BLaER1 (cell line): ENCODE results near the gene CTBP1.
"Not testable (repeated sequence)": the region's sequence is repeated elsewhere in the genome, so short reads cannot be mapped to it uniquely, and the experiment has no call there.

Source experiments
- H3K27ac ChIP-seq: shearing (Covaris generic); formaldehyde crosslinking; 2 replicates; pipeline ENCODE4 v1.8.1; 2022
- H3K27me3 ChIP-seq: shearing (Covaris generic); formaldehyde crosslinking; 2 replicates; pipeline ENCODE4 v1.8.1; 2022
- H3K36me3 ChIP-seq: shearing (Covaris generic); formaldehyde crosslinking; 2 replicates; pipeline ENCODE4 v1.8.1; 2022
- H3K4me1 ChIP-seq: shearing (Covaris generic); formaldehyde crosslinking; 2 replicates; pipeline ENCODE4 v1.8.1; 2022
- H3K4me2 ChIP-seq: shearing (Covaris generic); formaldehyde crosslinking; 2 replicates; pipeline ENCODE4 v1.8.1; 2022
- H3K4me3 ChIP-seq: shearing (Covaris generic); formaldehyde crosslinking; 2 replicates; pipeline ENCODE4 v1.8.1; 2022
- H3K9ac ChIP-seq: shearing (Covaris generic); formaldehyde crosslinking; 2 replicates; pipeline ENCODE4 v1.8.1; 2022
- H3K9me3 ChIP-seq: shearing (Covaris generic); formaldehyde crosslinking; 2 replicates; pipeline ENCODE4 v1.8.1; 2022
- H4K20me1 ChIP-seq: shearing (Covaris generic); formaldehyde crosslinking; 2 replicates; pipeline ENCODE4 v1.8.1; 2022
- Cebpa-rat ChIP-seq: shearing (Covaris generic); IDR thresholded peaks from 2 replicates; pipeline ENCODE4 v1.8.1; 2022

Gene CTBP1

GRCh38 chr4:1239950-1240307, 9.0 kb downstream of the CTBP1 start:
- Histone ChIP-seq H3K9me3 (no peaks in the 10 kb centered on the region), H3K36me3 (peaks cover 89% of the 10 kb centered on the region), H3K4me2 (no peak overlapping the region), H4K20me1 (peaks cover 100% of the 10 kb centered on the region), H3K27me3 (no peaks in the 10 kb centered on the region), H3K9ac (no peak overlapping the region), H3K4me3 (no peak overlapping the region), H3K27ac (no peak overlapping the region), H3K4me1 (peaks cover 28% of the 10 kb centered on the region)
- no peak for TF ChIP-seq Cebpa-rat

GRCh38 chr4:1239141-1239949, 9.6 kb downstream of the CTBP1 start:
- Histone ChIP-seq H3K36me3 (peaks cover 93% of the 10 kb centered on the region), H3K27me3 (no peaks in the 10 kb centered on the region), H4K20me1 (peaks cover 100% of the 10 kb centered on the region), H3K9me3 (no peaks in the 10 kb centered on the region), H3K4me1 (peaks cover 22% of the 10 kb centered on the region), H3K4me3 (no peak overlapping the region), H3K27ac (no peak overlapping the region), H3K9ac (no peak overlapping the region), H3K4me2 (no peak overlapping the region)
- TF ChIP-seq Cebpa-rat = no peak

- H4K20me1 ChIP-seq = peaks cover 100% of the 10 kb centered on the region
- H3K9ac ChIP-seq = no peak overlapping the region
- H3K4me3 ChIP-seq = no peak overlapping the region
- H3K36me3 ChIP-seq = peaks cover 99% of the 10 kb centered on the region
- no peak overlapping the region for H3K4me2 ChIP-seq
- H3K9me3 ChIP-seq = no peaks in the 10 kb centered on the region
- no peak overlapping the region for H3K27ac ChIP-seq
- H3K4me1 ChIP-seq = peaks cover 15% of the 10 kb centered on the region
- no peak for TF ChIP-seq Cebpa-rat
- H3K27me3 ChIP-seq = no peaks in the 10 kb centered on the region
Measured at GRCh38 chr4:1238676-1239000, 10.3 kb downstream of the CTBP1 start.

GRCh38 chr4:1237981-1238675, 10.8 kb downstream of the CTBP1 start:
- Histone ChIP-seq H3K4me2 (no peak overlapping the region), H3K4me1 (peaks cover 10% of the 10 kb centered on the region), H3K27ac (no peak overlapping the region), H4K20me1 (peaks cover 100% of the 10 kb centered on the region), H3K9ac (no peak overlapping the region), H3K36me3 (peaks cover 99% of the 10 kb centered on the region), H3K27me3 (no peaks in the 10 kb centered on the region), H3K4me3 (no peak overlapping the region), H3K9me3 (no peaks in the 10 kb centered on the region)
- TF ChIP-seq Cebpa-rat = no peak

- not testable (repeated sequence) for H3K27me3 ChIP-seq, H3K27ac ChIP-seq, H3K4me1 ChIP-seq, H3K9me3 ChIP-seq, H3K9ac ChIP-seq, H3K4me2 ChIP-seq, H3K4me3 ChIP-seq
- H4K20me1 ChIP-seq = peaks cover 100% of the 10 kb centered on the region
- peaks cover 99% of the 10 kb centered on the region for H3K36me3 ChIP-seq
Measured at GRCh38 chr4:1237261-1237660, 11.7 kb downstream of the CTBP1 start.

DNA sequence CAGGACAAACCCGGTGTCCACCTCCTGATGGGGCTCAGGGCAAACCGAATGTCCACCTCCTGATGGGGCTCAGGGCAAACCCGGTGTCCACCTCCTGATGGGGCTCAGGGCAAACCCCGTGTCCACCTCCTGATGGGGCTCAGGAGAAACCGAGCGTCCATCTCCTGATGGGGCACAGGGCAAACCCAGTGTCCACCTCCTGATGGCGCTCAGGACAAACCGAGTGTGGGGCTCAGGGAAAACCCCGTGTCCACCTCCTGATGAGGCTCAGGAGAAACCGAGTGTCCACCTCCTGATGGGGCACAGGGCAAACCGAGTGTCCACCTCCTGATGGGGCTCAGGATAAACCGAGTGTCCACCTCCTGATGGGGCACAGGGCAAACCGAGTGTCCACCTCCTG, 12.1 kb downstream of the CTBP1 start:
- not testable (repeated sequence) for H3K27ac ChIP-seq, H3K4me1 ChIP-seq, H3K4me2 ChIP-seq, H3K4me3 ChIP-seq, H3K9me3 ChIP-seq, H3K9ac ChIP-seq, H3K27me3 ChIP-seq
- Histone ChIP-seq H3K36me3 (peaks cover 99% of the 10 kb centered on the region), H4K20me1 (peaks cover 100% of the 10 kb centered on the region)

- peaks cover 100% of the 10 kb centered on the region for H4K20me1 ChIP-seq
- H3K27ac ChIP-seq = no peak overlapping the region
- H3K36me3 ChIP-seq = peaks cover 99% of the 10 kb centered on the region
- no peak overlapping the region for H3K4me2 ChIP-seq
- H3K4me1 ChIP-seq = no peaks in the 10 kb centered on the region
- H3K9me3 ChIP-seq = no peaks in the 10 kb centered on the region
- TF ChIP-seq Cebpa-rat = no peak
- H3K4me3 ChIP-seq = no peak overlapping the region
- no peak overlapping the region for H3K9ac ChIP-seq
- no peaks in the 10 kb centered on the region for H3K27me3 ChIP-seq
Measured at GRCh38 chr4:1236103-1236641, 12.8 kb downstream of the CTBP1 start.

GRCh38 chr4:1235381-1236102, 13.4 kb downstream of the CTBP1 start:
- Histone ChIP-seq H3K4me1 (no peaks in the 10 kb centered on the region), H3K4me2 (no peak overlapping the region), H3K27me3 (no peaks in the 10 kb centered on the region), H3K36me3 (peaks cover 99% of the 10 kb centered on the region), H3K27ac (no peak overlapping the region), H4K20me1 (peaks cover 100% of the 10 kb centered on the region), H3K9me3 (no peaks in the 10 kb centered on the region), H3K4me3 (no peak overlapping the region), H3K9ac (no peak overlapping the region)
- no peak for TF ChIP-seq Cebpa-rat

- Histone ChIP-seq H3K27me3 (no peaks in the 10 kb centered on the region), H3K4me2 (no peak overlapping the region), H3K4me1 (no peaks in the 10 kb centered on the region), H4K20me1 (peaks cover 100% of the 10 kb centered on the region), H3K36me3 (peaks cover 100% of the 10 kb centered on the region), H3K9me3 (no peaks in the 10 kb centered on the region), H3K9ac (no peak overlapping the region), H3K27ac (no peak overlapping the region), H3K4me3 (no peak overlapping the region)
- no peak for TF ChIP-seq Cebpa-rat
Measured at GRCh38 chr4:1234811-1235292, 14.1 kb downstream of the CTBP1 start.

DNA sequence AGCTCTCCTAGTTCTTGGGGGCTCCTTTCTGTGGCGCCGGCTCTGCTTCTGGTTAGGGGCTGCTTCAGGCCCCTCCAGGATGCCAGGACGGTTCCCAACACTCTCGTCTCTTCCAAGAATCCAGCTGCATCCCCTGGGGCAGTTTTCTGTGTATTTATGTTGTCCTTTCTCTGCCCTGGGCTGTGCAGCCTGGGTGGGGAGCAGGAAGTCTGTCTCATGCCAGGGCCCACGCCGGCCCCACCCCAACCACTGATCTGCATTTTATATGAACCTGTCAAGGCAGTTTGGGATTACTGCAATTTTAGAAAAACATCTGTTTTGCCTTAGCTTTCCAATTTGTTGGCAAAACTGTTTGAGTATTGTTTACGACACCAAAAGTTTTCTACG, 14.6 kb downstream of the CTBP1 start:
- Histone ChIP-seq H3K36me3 (peaks cover 100% of the 10 kb centered on the region), H3K27me3 (no peaks in the 10 kb centered on the region), H3K9ac (no peak overlapping the region), H4K20me1 (peaks cover 100% of the 10 kb centered on the region), H3K4me2 (no peak overlapping the region), H3K27ac (no peak overlapping the region), H3K9me3 (no peaks in the 10 kb centered on the region), H3K4me3 (no peak overlapping the region), H3K4me1 (no peaks in the 10 kb centered on the region)
- no peak for TF ChIP-seq Cebpa-rat
